ENCODE measurements around the gene LPP.

DNA sequence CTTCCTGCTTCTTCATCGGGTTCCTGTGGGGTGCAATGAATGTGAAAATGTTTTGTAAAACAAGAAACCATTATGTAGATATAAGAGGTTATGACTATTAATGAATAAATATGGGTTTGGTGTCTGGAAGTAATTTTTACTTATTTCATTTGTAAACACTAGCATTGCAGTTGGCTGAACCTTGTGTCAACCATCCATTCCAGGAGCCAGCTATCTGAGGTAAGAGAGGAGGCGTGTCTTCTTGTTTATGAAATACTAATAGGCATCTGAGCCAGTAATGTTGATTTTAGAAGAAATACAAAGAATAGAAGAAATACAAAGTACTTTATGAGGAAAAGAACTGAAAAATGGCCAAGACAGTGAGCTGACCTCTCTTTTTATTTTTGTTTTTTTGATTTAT is 187.5 kb downstream of the LPP start:
- TF ChIP-seq, protein P1, sequence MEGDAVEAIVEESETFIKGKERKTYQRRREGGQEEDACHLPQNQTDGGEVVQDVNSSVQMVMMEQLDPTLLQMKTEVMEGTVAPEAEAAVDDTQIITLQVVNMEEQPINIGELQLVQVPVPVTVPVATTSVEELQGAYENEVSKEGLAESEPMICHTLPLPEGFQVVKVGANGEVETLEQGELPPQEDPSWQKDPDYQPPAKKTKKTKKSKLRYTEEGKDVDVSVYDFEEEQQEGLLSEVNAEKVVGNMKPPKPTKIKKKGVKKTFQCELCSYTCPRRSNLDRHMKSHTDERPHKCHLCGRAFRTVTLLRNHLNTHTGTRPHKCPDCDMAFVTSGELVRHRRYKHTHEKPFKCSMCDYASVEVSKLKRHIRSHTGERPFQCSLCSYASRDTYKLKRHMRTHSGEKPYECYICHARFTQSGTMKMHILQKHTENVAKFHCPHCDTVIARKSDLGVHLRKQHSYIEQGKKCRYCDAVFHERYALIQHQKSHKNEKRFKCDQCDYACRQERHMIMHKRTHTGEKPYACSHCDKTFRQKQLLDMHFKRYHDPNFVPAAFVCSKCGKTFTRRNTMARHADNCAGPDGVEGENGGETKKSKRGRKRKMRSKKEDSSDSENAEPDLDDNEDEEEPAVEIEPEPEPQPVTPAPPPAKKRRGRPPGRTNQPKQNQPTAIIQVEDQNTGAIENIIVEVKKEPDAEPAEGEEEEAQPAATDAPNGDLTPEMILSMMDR (IDR thresholded peaks at IDR 0.05): no peak
- TF ChIP-seq ZFX (IDR thresholded peaks at IDR 0.05; ENCODE audit: borderline replicate concordance): no peak

All from 22Rv1 (cell line).